CD14-positive monocyte (primary cell): ENCODE results near the gene DGCR6L. TPM values are rescaled to one million over a fixed set of nuclear protein-coding genes. Genes with fewer than 3 reads are reported as not detected.

ENCODE experiments used
- DNase-seq, 3 donors: peaks; one replicate each; pipeline ENCODE4 v3.0.0-alpha.2; 2011 to 2022
- H2AFZ ChIP-seq: 2 replicates; pipeline ENCODE4 v1.6.0; 2012; ENCODE audit warnings: mild to moderate bottlenecking, low read depth, low read length, inconsistent platforms; ENCODE audit not compliant: insufficient read depth, poor library complexity, severe bottlenecking
- H3K27ac ChIP-seq, 2 donors: 1 replicate in 1 of 2; 2 replicates in 1 of 2; pipeline ENCODE4 v1.5.1; 2012 to 2013; ENCODE audit warnings: low read length in 2 of 2, control low read depth in 1 of 2, inconsistent platforms in 1 of 2, low read depth in 1 of 2, mild to moderate bottlenecking in 1 of 2
- H3K27me3 ChIP-seq, 2 donors: one replicate each; pipeline versions ENCODE4 v1.6.0 to v1.6.1; 2011 to 2013; ENCODE audit warnings: low read length in 2 of 2; ENCODE audit not compliant: control insufficient read depth in 2 of 2, insufficient read depth in 2 of 2
- H3K36me3 ChIP-seq, 2 donors: replicated peaks in 1 of 2; 1 replicate in 1 of 2; 2 replicates in 1 of 2; pipeline versions ENCODE4 v1.5.1 to v1.6.1; 2012 to 2013; ENCODE audit warnings: low read length in 2 of 2, control low read depth in 1 of 2, inconsistent platforms in 1 of 2, mild to moderate bottlenecking in 1 of 2; ENCODE audit not compliant: insufficient read depth in 2 of 2, control insufficient read depth in 1 of 2
- H3K4me1 ChIP-seq, 2 donors: 1 replicate in 1 of 2; 2 replicates in 1 of 2; pipeline versions ENCODE4 v1.5.1 to v1.6.1; 2012 to 2013; ENCODE audit warnings: low read length in 2 of 2, control low read depth in 1 of 2, inconsistent platforms in 1 of 2, mild to moderate bottlenecking in 1 of 2, moderate library complexity in 1 of 2; ENCODE audit not compliant: insufficient read depth in 2 of 2, control insufficient read depth in 1 of 2
- H3K4me2 ChIP-seq: replicated peaks from 2 replicates; pipeline ENCODE3; 2012; ENCODE audit warnings: low read length, moderate library complexity, mild to moderate bottlenecking; ENCODE audit not compliant: poor library complexity, severe bottlenecking; ENCODE audit errors: extremely low read depth
- H3K4me3 ChIP-seq, 3 experiments: fragments of 200-600 bp in 1 of 3; sonication (generic) in 1 of 3; replicated peaks in 1 of 3; 1 replicate in 2 of 3; 2 replicates in 1 of 3; pipeline ENCODE4 v1.5.1; 2011 to 2013; ENCODE audit warnings: low read length in 3 of 3, mild to moderate bottlenecking in 3 of 3, control low read depth in 2 of 3, low read depth in 2 of 3, inconsistent platforms in 1 of 3, moderate library complexity in 1 of 3
- H3K79me2 ChIP-seq: 2 replicates; pipeline ENCODE4 v1.6.0; 2012; ENCODE audit warnings: mild to moderate bottlenecking, control low read depth, inconsistent platforms, low read length, moderate library complexity; ENCODE audit not compliant: insufficient read depth
- H3K9ac ChIP-seq: 2 replicates; pipeline ENCODE4 v1.6.0; 2017; ENCODE audit warnings: low read length, mild to moderate bottlenecking; ENCODE audit not compliant: insufficient read depth, poor library complexity, severe bottlenecking
- H3K9me3 ChIP-seq, 2 donors: replicated peaks in 1 of 2; 1 replicate in 1 of 2; 2 replicates in 1 of 2; pipeline versions ENCODE4 v1.5.1 to v1.6.1; 2012 to 2013; ENCODE audit warnings: low read length in 2 of 2, control low read depth in 1 of 2; ENCODE audit not compliant: control insufficient read depth in 1 of 2, insufficient read depth in 1 of 2
- H4K20me1 ChIP-seq: 2 replicates; pipeline ENCODE4 v1.6.0; 2012; ENCODE audit warnings: mild to moderate bottlenecking, low read length, control low read depth, moderate library complexity; ENCODE audit not compliant: insufficient read depth
- H3K27ac Mint-ChIP-seq, 7 donors: one replicate each; pipeline ENCODE4 v1.8.0; 2020; ENCODE audit warnings: mild to moderate bottlenecking in 7 of 7, mixed read lengths in 7 of 7, moderate library complexity in 6 of 7, inconsistent platforms in 2 of 7
- H3K27me3 Mint-ChIP-seq, 3 donors: one replicate each; pipeline ENCODE4 v1.8.0; 2021 to 2022; ENCODE audit warnings: low read depth in 3 of 3, mild to moderate bottlenecking in 3 of 3, mixed read lengths in 3 of 3, moderate library complexity in 3 of 3, inconsistent platforms in 1 of 3
- H3K36me3 Mint-ChIP-seq, 2 donors: one replicate each; pipeline ENCODE4 v1.8.0; 2020; ENCODE audit warnings: mixed read lengths in 2 of 2, inconsistent platforms in 1 of 2, mild to moderate bottlenecking in 1 of 2
- H3K4me1 Mint-ChIP-seq: one replicate; pipeline ENCODE4 v1.8.0; 2020; ENCODE audit warnings: mild to moderate bottlenecking, mixed read lengths
- H3K4me3 Mint-ChIP-seq, 2 donors: one replicate each; pipeline ENCODE4 v1.8.0; 2020; ENCODE audit warnings: mild to moderate bottlenecking in 2 of 2, mixed read lengths in 2 of 2, moderate library complexity in 1 of 2
- H3K9me3 Mint-ChIP-seq, 7 donors: one replicate each; pipeline ENCODE4 v1.8.0; 2020 to 2022; ENCODE audit warnings: mixed read lengths in 7 of 7, mild to moderate bottlenecking in 6 of 7, moderate library complexity in 6 of 7, inconsistent platforms in 2 of 7
- CTCF ChIP-seq: fragments of 200-600 bp; IDR thresholded peaks from one replicate; pipeline ENCODE4 v1.8.0; 2022; ENCODE audit warnings: antibody characterized with exemption, mild to moderate bottlenecking
- WGBS: methylation state at CpG from one replicate; pipeline ENCODE4 v1.1.5; 2013; ENCODE audit warnings: missing lambda C conversion rate; ENCODE audit not compliant: insufficient coverage; 5-methylcytosine and 5-hydroxymethylcytosine counted together
- intact Hi-C, 2 donors: fragments of 100-400 bp; cut with micrococcal nuclease; formaldehyde crosslinking; loops; one replicate each; pipeline versions ENCODE4 v1.15.0 to v1.15.1; 2023
- polyA plus RNA-seq, 3 donors: library from polyadenylated mRNA; depleted of rRNA in 1 of 3; unstranded in 2 of 3; stranded (reverse) in 1 of 3; fragments of 300-500 nt in 2 of 3; fragments of >200 nt in 1 of 3; fragmentation: Illumina TruSeq in 2 of 3; gene quantifications; 1 replicate in 2 of 3; 2 replicates in 1 of 3; pipeline ENCODE4 v1.2.3, GENCODE V29; 2012 to 2021

DGCR6L gene
- polyA plus RNA-seq, 3 donors: 33.0 to 62.8 (median 56.3) TPM

- H3K36me3 ChIP-seq: no peaks in the 10 kb centered on the region
- intact Hi-C loops: loop anchor here in 1 of 2 donors (10.0 kb wide), 1 partner anchor 1308 kb away; no protein-coding TSS in a partner anchor
- no peak overlapping the region for H3K27ac ChIP-seq
- WGBS: 92% methylated on average over 12 of the region's 13 CpGs
- H3K9ac ChIP-seq: no peak overlapping the region
- H3K4me3 ChIP-seq: no peak overlapping the region
- H3K4me1 ChIP-seq: peaks cover under 1 to 2% of the 10 kb centered on the region in 2 donors
- no peak overlapping the region for H3K4me2 ChIP-seq
- Mint-ChIP-seq H3K9me3 (no peaks in the 10 kb centered on the region), H3K27me3 (peaks cover 0 to 10% (median 2%) of the 10 kb centered on the region in 3 donors), H3K4me3 (no peak overlapping the region), H3K4me1 (peaks cover 5% of the 10 kb centered on the region), H3K36me3 (no peaks in the 10 kb centered on the region), H3K27ac (no peak overlapping the region)
- H3K9me3 ChIP-seq: no peaks in the 10 kb centered on the region
- no peak for TF ChIP-seq CTCF
- H2AFZ ChIP-seq: no peak overlapping the region
- no peaks in the 10 kb centered on the region for H4K20me1 ChIP-seq
- no peak for DNase-seq
- H3K27me3 ChIP-seq: no peaks in the 10 kb centered on the region
- H3K79me2 ChIP-seq: no peaks in the 10 kb centered on the region
Measured at GRCh38 chr22:20272700-20273099, 47.2 kb downstream of the DGCR6L start.

- Histone ChIP-seq H2AFZ (no peak overlapping the region), H3K4me2 (no peak overlapping the region), H3K36me3 (no peaks in the 10 kb centered on the region), H3K9me3 (no peaks in the 10 kb centered on the region), H3K4me1 (peaks cover 4 to 8% of the 10 kb centered on the region in 2 donors), H3K27me3 (peaks cover 0 to 4% of the 10 kb centered on the region in 2 donors), H4K20me1 (no peaks in the 10 kb centered on the region), H3K27ac (no peak overlapping the region), H3K4me3 (no peak overlapping the region), H3K9ac (no peak overlapping the region), H3K79me2 (no peaks in the 10 kb centered on the region)
- no peaks in the 10 kb centered on the region for H3K36me3 Mint-ChIP-seq
- H3K4me3 Mint-ChIP-seq: peak overlapping the region in 1 of 2 donors; percentile 43
- DNase-seq: no peak
- TF ChIP-seq CTCF: no peak
- 85% methylated on average over 7 of the region's 9 CpGs for WGBS
- peaks cover 2 to 15% (median 2%) of the 10 kb centered on the region in 3 donors for H3K27me3 Mint-ChIP-seq
- intact Hi-C loops: loop anchor here in 1 of 2 donors (10.0 kb wide), 1 partner anchor 1307 kb away; no protein-coding TSS in a partner anchor
- peaks cover 5% of the 10 kb centered on the region for H3K4me1 Mint-ChIP-seq
- H3K9me3 Mint-ChIP-seq: no peaks in the 10 kb centered on the region
- no peak overlapping the region for H3K27ac Mint-ChIP-seq
Measured at GRCh38 chr22:20272174-20272573, 47.7 kb downstream of the DGCR6L start.
